ENCODE measurements around the gene ZNF2.
"Not testable (repeated sequence)": the region's sequence is repeated elsewhere in the genome, so short reads cannot be mapped to it uniquely, and the experiment has no call there.

The ZNF2 gene

GRCh38 chr2:95185973-95186372 lies 20.4 kb downstream of the ZNF2 start:
- DNase-seq (ENCODE audit: extremely low spot score), result no peak
- TF ChIP-seq CTCF (IDR thresholded peaks at IDR 0.05; ENCODE audit: control extremely low read depth, extremely low read depth, low read depth, missing control alignments), result no peak
- CTCF ChIA-PET, result no interaction called here
- POLR2A ChIA-PET, result interaction anchor here (0.6 kb wide), 1 partner anchor 19 kb away, joined by 3 read pairs; no protein-coding TSS in a partner anchor

DNA sequence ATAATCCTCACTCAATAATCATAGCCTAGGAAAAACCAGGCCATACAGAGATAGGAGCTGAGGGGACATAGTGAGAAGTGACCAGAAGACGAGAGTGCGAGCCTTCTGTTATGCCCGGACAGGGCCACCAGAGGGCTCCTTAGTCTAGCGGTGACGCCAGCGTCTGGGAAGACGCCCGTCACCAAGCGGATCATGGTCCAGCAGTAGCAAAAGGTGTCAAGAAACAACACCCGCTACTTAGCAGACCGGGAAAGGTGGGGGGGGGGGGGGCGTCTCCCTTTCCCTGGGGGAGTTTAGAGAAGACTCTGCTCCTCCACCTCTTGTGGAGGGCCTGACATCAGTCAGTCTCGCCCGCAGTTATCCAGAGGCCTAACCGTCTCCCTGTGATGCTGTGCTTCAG lies 27.3 kb downstream of the ZNF2 start:
- peak; percentile 55 for TF ChIP-seq CTCF (IDR thresholded peaks at IDR 0.05; ENCODE audit: control extremely low read depth, extremely low read depth, low read depth, missing control alignments)
- CTCF ChIA-PET; POLR2A ChIA-PET; DNase-seq (ENCODE audit: extremely low spot score): not testable (repeated sequence)

GRCh38 chr2:95203911-95204310 lies 38.3 kb downstream of the ZNF2 start:
- ChIA-PET POLR2A (no interaction called here), CTCF (no interaction called here)
- TF ChIP-seq CTCF (IDR thresholded peaks at IDR 0.05; ENCODE audit: control extremely low read depth, extremely low read depth, low read depth, missing control alignments), result no peak
- DNase-seq (ENCODE audit: extremely low spot score), result no peak

GRCh38 chr2:95204396-95204795 lies 38.8 kb downstream of the ZNF2 start:
- no peak for DNase-seq (ENCODE audit: extremely low spot score)
- no peak for TF ChIP-seq CTCF (IDR thresholded peaks at IDR 0.05; ENCODE audit: control extremely low read depth, extremely low read depth, low read depth, missing control alignments)
- ChIA-PET CTCF (no interaction called here), POLR2A (no interaction called here)

DNA sequence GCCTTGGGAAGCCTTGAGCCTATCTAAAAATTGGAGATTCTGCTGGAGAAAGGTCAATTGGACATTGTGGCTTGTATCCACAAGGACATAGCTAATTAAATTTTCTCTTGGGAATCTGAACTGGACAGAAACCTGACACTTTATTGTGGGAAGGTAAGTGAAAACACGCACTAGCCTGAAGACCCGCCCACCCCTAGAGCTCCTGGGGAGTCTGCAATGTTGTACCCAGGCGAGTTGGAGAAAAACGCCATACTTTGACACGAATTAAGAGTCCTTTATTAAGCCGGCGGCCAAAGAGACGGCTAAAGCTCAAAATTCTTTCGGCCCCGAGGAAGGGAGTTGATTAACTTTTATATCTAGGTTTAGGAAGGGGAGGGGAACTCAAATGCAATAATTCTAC lies 40.5 kb downstream of the ZNF2 start:
- POLR2A ChIA-PET, result no interaction called here
- TF ChIP-seq CTCF (IDR thresholded peaks at IDR 0.05; ENCODE audit: control extremely low read depth, extremely low read depth, low read depth, missing control alignments), result no peak
- CTCF ChIA-PET, result interaction anchor here (1.2 to 2.0 kb wide), 4 partner anchors 26 to 129 kb away, joined by 3 to 5 read pairs (median 4); partner anchors contain the start of genes ZNF2 and ZNF514
- DNase-seq (ENCODE audit: extremely low spot score), result no peak

- peak; percentile 94 for DNase-seq (ENCODE audit: extremely low spot score)
- ChIA-PET POLR2A (no interaction called here), CTCF (interaction anchor here (2.0 kb wide), 1 partner anchor 130 kb away, joined by 5 read pairs; no protein-coding TSS in a partner anchor)
- peak; percentile 65 for TF ChIP-seq CTCF (IDR thresholded peaks at IDR 0.05; ENCODE audit: control extremely low read depth, extremely low read depth, low read depth, missing control alignments)
These were observed 41.7 kb downstream of the ZNF2 start, which contains the start of gene ZNF892 for GRCh38 chr2:95207111-95207961. Gene ZNF892, plus strand, starts transcription at chr2:95207521. Its CDS starts 295 bp downstream, at chr2:95207816.

Data from GM10248 (cell line).